Hepatocyte (in vitro differentiated cells): Measurements from ENCODE around the gene PDE4D. TPM values are rescaled to one million over a fixed set of nuclear protein-coding genes. Genes with fewer than 3 reads are reported as not detected.

Experiments
- DNase-seq: peaks from one replicate; pipeline ENCODE4 v3.0.0-alpha.2; 2016; ENCODE audit warnings: low spot score
- H2AFZ ChIP-seq: fragments of 200-600 bp; sonication (generic); 2 replicates; pipeline ENCODE4 v1.6.0; 2016; ENCODE audit warnings: antibody characterized with exemption, mild to moderate bottlenecking
- H3K27ac ChIP-seq: fragments of 200-600 bp; sonication (generic); 2 replicates; pipeline ENCODE4 v1.5.1; 2016; ENCODE audit warnings: mild to moderate bottlenecking
- H3K27me3 ChIP-seq: fragments of 200-600 bp; sonication (generic); 2 replicates; pipeline ENCODE4 v1.6.1; 2016
- H3K36me3 ChIP-seq: fragments of 200-600 bp; sonication (generic); replicated peaks from 2 replicates; pipeline ENCODE4 v1.5.1; 2016; ENCODE audit warnings: low read depth; ENCODE audit not compliant: insufficient read depth
- H3K4me1 ChIP-seq: fragments of 200-600 bp; sonication (generic); 2 replicates; pipeline ENCODE4 v1.5.1; 2016; ENCODE audit warnings: mild to moderate bottlenecking, moderate library complexity; ENCODE audit not compliant: insufficient read depth
- H3K4me2 ChIP-seq: fragments of 200-600 bp; sonication (generic); 2 replicates; pipeline ENCODE4 v1.6.0; 2016
- H3K4me3 ChIP-seq: fragments of 200-600 bp; sonication (generic); 2 replicates; pipeline ENCODE4 v1.5.1; 2016; ENCODE audit warnings: mild to moderate bottlenecking
- H3K79me2 ChIP-seq: fragments of 200-600 bp; sonication (generic); 2 replicates; pipeline ENCODE4 v1.6.0; 2017; ENCODE audit warnings: mild to moderate bottlenecking
- H3K9me2 ChIP-seq: fragments of 200-600 bp; sonication (generic); replicated peaks from 2 replicates; pipeline ENCODE4 v1.6.0; 2017; ENCODE audit warnings: mild to moderate bottlenecking; ENCODE audit not compliant: insufficient read depth
- H3K9me3 ChIP-seq: fragments of 200-600 bp; sonication (generic); 2 replicates; pipeline ENCODE4 v1.5.1; 2016; ENCODE audit warnings: low read depth, mild to moderate bottlenecking
- H4K20me1 ChIP-seq: fragments of 200-600 bp; sonication (generic); 2 replicates; pipeline ENCODE4 v1.6.0; 2016; ENCODE audit warnings: mild to moderate bottlenecking; ENCODE audit not compliant: insufficient read depth, poor library complexity, severe bottlenecking
- CTCF ChIP-seq: fragments of 200-600 bp; sonication (generic); IDR thresholded peaks from 2 replicates; pipeline ENCODE4 v1.5.1; 2016; ENCODE audit warnings: antibody characterized with exemption, mild to moderate bottlenecking; ENCODE audit not compliant: poor library complexity
- EZH2 ChIP-seq: fragments of 200-600 bp; sonication (generic); IDR thresholded peaks from 2 replicates; pipeline ENCODE4 v1.6.1; 2016; ENCODE audit warnings: antibody characterized with exemption, mild to moderate bottlenecking, borderline replicate concordance
- EZH2phosphoT487 ChIP-seq: fragments of 200-600 bp; sonication (generic); IDR thresholded peaks from one replicate; pipeline ENCODE4 v1.6.1; 2018; ENCODE audit warnings: antibody characterized with exemption, mild to moderate bottlenecking, low read depth, moderate library complexity; ENCODE audit not compliant: unreplicated experiment, severe bottlenecking
- WGBS: methylation state at CpG from one replicate; pipeline ENCODE4 v1.1.6; 2016; ENCODE audit warnings: low lambda C conversion rate; ENCODE audit errors: missing lambda C conversion rate; 5-methylcytosine and 5-hydroxymethylcytosine counted together
- polyA plus RNA-seq: library from polyadenylated mRNA; unstranded; fragments of >200 nt; fragmentation: Nextera tagmentation; extraction: Ambion mirVana; gene quantifications from 2 replicates; pipeline ENCODE4 v1.2.1, GENCODE V29; 2016
- total RNA-seq: library from RNA; depleted of rRNA; stranded (reverse); fragments of >200 nt; gene quantifications from 2 replicates; pipeline ENCODE4 v1.2.3, GENCODE V29; 2014

Gene PDE4D
- total and polyA plus RNA-seq, 2 experiments from 2014 or later, result 14.5 to 45.2 TPM

- no peak for DNase-seq
- H3K4me1 ChIP-seq, result no peaks in the 10 kb centered on the region
- H3K27me3 ChIP-seq, result no peaks in the 10 kb centered on the region
- WGBS, result 95% methylated on average over 1 of the region's 1 CpG
- H3K36me3 ChIP-seq, result no peaks in the 10 kb centered on the region
- H3K27ac ChIP-seq, result no peak overlapping the region
- no peaks in the 10 kb centered on the region for H3K9me3 ChIP-seq
- no peaks in the 10 kb centered on the region for H4K20me1 ChIP-seq
- TF ChIP-seq CTCF (no peak), EZH2 (no peak), EZH2phosphoT487 (no peak)
- H3K9me2 ChIP-seq, result no peaks in the 10 kb centered on the region
- H3K4me3 ChIP-seq, result no peak overlapping the region
- no peaks in the 10 kb centered on the region for H3K79me2 ChIP-seq
- no peak overlapping the region for H3K4me2 ChIP-seq
- H2AFZ ChIP-seq, result no peak overlapping the region
Observed at GRCh38 chr5:59654691-59655090, 238.8 kb downstream of the PDE4D start.

- Histone ChIP-seq H3K4me2 (no peak overlapping the region), H3K27me3 (no peaks in the 10 kb centered on the region), H3K4me1 (no peaks in the 10 kb centered on the region), H3K9me3 (no peaks in the 10 kb centered on the region), H3K79me2 (no peaks in the 10 kb centered on the region), H3K36me3 (no peaks in the 10 kb centered on the region), H2AFZ (no peak overlapping the region), H4K20me1 (no peaks in the 10 kb centered on the region), H3K27ac (no peak overlapping the region), H3K4me3 (no peak overlapping the region), H3K9me2 (no peaks in the 10 kb centered on the region)
- TF ChIP-seq EZH2phosphoT487, result no peak
- no peak for TF ChIP-seq CTCF
- DNase-seq, result no peak
- WGBS, result 94% methylated on average over 2 of the region's 2 CpGs
Observed at GRCh38 chr5:59652449-59652848, 241.1 kb downstream of the PDE4D start.

GRCh38 chr5:59648949-59649921, 244.3 kb downstream of the PDE4D start:
- no peak overlapping the region for H3K4me2 ChIP-seq

More at GRCh38 chr5:59648949-59649921, 244.3 kb downstream of the PDE4D start:
- Histone ChIP-seq H3K27me3 (no peaks in the 10 kb centered on the region), H3K9me3 (no peaks in the 10 kb centered on the region), H3K4me1 (no peaks in the 10 kb centered on the region), H4K20me1 (no peaks in the 10 kb centered on the region), H3K79me2 (no peaks in the 10 kb centered on the region), H3K4me3 (no peak overlapping the region), H2AFZ (no peak overlapping the region), H3K27ac (peak overlapping the region; percentile 52), H3K9me2 (no peaks in the 10 kb centered on the region), H3K36me3 (no peaks in the 10 kb centered on the region)
- 53% methylated on average over 8 of the region's 8 CpGs for WGBS
- DNase-seq, result peak; percentile 66
- TF ChIP-seq CTCF (no peak), EZH2phosphoT487 (peak; percentile 40), EZH2 (no peak)
